ENCODE measurements around the gene NARS2.
A peak's percentile ranks its signal among the peaks of the same experiment; 100 is the strongest.

Gene NARS2

DNA sequence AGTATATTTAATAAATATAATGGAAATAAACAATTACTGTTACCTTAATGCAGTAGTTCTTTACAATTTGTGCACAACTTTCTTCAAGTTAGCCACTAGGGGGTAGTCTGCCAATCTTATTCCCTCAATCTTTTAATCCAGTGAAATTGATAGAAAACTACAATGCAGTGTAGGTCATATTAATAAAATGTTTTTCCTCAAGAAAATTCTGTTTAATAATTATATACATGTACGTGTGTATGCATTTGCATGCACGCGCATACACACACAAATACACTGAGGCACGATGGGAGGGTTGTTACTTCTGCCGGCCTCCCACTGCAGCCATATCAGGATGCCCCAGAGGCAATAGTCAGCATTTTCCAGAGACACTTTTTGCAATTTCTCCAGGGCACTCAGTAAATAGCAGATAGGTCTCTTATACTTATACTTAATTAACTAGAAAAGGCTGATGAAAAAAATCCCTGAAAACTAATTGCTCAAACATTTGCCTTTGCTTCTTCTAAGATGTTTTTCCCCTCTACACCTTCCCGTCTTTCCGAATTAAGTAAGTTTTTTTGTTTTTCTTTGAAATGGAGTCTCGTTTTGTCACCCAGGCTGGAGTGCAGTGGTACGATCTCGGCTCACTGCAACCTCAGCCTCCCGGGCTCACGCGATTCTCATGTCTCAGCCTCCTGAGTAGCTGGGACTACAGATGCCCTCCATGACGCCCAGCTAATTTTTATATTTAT, 160.2 kb downstream of the NARS2 start:
- peaks cover 9% of the 10 kb centered on the region for H3K4me1 ChIP-seq
- H3K36me3 ChIP-seq = peaks cover 2% of the 10 kb centered on the region; the same call in 1 of the 2 replicates
- H3K27me3 ChIP-seq = no peaks in the 10 kb centered on the region
- TF ChIP-seq, protein P1, sequence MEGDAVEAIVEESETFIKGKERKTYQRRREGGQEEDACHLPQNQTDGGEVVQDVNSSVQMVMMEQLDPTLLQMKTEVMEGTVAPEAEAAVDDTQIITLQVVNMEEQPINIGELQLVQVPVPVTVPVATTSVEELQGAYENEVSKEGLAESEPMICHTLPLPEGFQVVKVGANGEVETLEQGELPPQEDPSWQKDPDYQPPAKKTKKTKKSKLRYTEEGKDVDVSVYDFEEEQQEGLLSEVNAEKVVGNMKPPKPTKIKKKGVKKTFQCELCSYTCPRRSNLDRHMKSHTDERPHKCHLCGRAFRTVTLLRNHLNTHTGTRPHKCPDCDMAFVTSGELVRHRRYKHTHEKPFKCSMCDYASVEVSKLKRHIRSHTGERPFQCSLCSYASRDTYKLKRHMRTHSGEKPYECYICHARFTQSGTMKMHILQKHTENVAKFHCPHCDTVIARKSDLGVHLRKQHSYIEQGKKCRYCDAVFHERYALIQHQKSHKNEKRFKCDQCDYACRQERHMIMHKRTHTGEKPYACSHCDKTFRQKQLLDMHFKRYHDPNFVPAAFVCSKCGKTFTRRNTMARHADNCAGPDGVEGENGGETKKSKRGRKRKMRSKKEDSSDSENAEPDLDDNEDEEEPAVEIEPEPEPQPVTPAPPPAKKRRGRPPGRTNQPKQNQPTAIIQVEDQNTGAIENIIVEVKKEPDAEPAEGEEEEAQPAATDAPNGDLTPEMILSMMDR (IDR thresholded peaks at IDR 0.05; ENCODE audit: low read depth, low read length) = peak; percentile 71
- no peak overlapping the region for H3K4me3 ChIP-seq (ENCODE audit: low read depth, low read length)
- H3K9me3 ChIP-seq = no peaks in the 10 kb centered on the region
- DNase-seq = peak; percentile 16

DNA sequence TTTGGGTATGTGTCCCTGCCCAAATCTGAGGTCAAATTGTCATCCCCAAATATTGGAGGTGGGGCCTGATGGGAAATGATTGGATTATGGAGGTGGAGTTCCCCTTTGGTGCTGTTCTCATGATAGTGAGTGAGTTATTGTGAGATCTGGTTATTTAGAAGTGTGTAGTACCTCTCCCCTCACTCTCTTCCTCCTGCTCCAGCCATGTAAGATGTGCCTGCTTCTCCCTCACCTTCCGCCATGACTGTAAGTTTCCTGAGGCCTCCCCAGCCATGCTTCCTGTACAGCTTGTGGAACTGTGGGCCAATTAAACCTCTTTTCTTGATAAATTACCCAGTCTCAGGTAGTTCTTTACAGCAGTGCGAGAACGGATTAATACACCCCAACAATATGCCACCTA, 166.0 kb downstream of the NARS2 start:
- Histone ChIP-seq H3K36me3 (peaks cover 5% of the 10 kb centered on the region; the same call in 1 of the 2 replicates), H3K9me3 (no peaks in the 10 kb centered on the region), H3K4me1 (no peaks in the 10 kb centered on the region), H3K27me3 (no peaks in the 10 kb centered on the region), H3K4me3 (ENCODE audit: low read depth, low read length) (no peak overlapping the region)
- DNase-seq = no peak
- TF ChIP-seq, protein P1 (IDR thresholded peaks at IDR 0.05; ENCODE audit: low read depth, low read length) = no peak

DNA sequence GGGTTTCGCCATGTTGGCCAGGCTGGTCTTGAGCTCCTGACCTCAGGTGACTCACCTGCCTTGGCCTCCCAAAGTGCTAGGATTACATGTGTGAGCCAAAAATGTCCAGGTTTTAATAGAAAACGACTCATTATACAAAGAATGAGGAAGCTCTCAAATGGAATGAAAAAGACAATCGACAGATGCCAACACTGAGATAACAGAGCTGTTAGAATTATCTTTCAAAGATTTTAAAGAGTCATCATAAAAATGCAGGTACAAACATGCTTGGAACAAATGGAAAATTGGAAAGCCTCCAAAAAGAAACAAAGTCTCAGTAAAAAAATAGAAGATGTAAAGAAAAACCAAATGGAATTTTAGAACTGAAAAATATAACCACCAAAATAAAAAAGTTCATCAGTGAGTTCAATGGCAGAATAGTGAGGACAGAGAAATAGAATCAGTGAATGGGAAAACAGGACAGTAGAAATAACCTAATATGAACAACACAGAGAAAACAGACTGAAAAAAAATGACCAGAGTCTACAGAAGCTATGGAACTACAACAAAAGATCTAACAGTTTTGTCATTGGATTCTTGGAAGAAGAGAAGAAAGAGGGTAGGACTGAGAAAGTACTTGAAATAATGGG, 168.0 kb downstream of the NARS2 start:
- Histone ChIP-seq H3K36me3 (peaks cover 5% of the 10 kb centered on the region; the same call in 1 of the 2 replicates), H3K4me1 (peaks cover under 1% of the 10 kb centered on the region; the same call in 1 of the 2 replicates), H3K9me3 (no peaks in the 10 kb centered on the region), H3K4me3 (ENCODE audit: low read depth, low read length) (no peak overlapping the region), H3K27me3 (no peaks in the 10 kb centered on the region)
- TF ChIP-seq, protein P1 (IDR thresholded peaks at IDR 0.05; ENCODE audit: low read depth, low read length) = no peak
- no peak for DNase-seq

DNA sequence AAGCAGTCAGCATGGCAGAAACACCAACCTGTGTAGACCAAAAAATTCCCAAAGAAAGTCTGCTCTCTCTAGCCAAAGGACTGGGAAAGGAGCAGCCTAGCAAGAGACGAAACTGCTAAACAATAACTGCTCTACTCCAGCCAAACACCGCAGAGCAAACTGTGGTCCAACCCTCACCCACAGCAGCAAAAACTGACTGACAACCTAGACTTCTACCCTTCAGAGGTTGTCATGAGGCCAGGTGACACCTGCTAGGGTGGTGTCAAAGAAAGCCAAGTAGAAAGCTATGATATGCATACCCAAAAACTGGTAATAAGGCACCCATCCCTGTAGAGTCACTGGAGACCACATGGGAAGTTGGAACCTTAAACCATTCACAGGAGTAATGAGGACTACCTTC, 168.9 kb downstream of the NARS2 start:
- Histone ChIP-seq H3K27me3 (no peaks in the 10 kb centered on the region), H3K4me3 (ENCODE audit: low read depth, low read length) (no peak overlapping the region), H3K4me1 (peaks cover 7% of the 10 kb centered on the region; the same call in 1 of the 2 replicates), H3K36me3 (peaks cover 5% of the 10 kb centered on the region; the same call in 1 of the 2 replicates), H3K9me3 (no peaks in the 10 kb centered on the region)
- TF ChIP-seq, protein P1 (IDR thresholded peaks at IDR 0.05; ENCODE audit: low read depth, low read length) = no peak
- no peak for DNase-seq

DNA sequence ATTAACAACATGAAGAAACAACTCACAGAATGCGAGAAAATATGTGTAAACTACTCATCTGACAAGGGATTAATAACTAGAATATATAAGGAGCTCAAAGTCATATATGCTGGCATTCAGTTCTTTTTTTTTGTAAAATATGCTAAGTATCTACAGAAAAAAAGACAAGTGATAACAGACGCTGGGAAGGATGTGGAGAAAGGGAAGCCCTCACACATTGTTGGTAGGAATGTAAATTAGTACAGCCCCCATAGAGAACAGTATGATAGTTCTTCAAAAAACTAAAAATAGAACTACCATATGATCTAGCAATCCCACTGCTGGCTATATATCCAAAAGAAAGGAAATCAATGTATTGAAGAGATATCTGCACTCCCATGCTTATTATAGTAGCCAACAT, 170.9 kb downstream of the NARS2 start:
- TF ChIP-seq, protein P1 (IDR thresholded peaks at IDR 0.05; ENCODE audit: low read depth, low read length) = no peak
- DNase-seq = no peak
- no peaks in the 10 kb centered on the region for H3K27me3 ChIP-seq
- H3K4me1 ChIP-seq = peaks cover 7% of the 10 kb centered on the region; the same call in 1 of the 2 replicates
- no peaks in the 10 kb centered on the region for H3K36me3 ChIP-seq
- no peak overlapping the region for H3K4me3 ChIP-seq (ENCODE audit: low read depth, low read length)
- H3K9me3 ChIP-seq = no peaks in the 10 kb centered on the region

DNA sequence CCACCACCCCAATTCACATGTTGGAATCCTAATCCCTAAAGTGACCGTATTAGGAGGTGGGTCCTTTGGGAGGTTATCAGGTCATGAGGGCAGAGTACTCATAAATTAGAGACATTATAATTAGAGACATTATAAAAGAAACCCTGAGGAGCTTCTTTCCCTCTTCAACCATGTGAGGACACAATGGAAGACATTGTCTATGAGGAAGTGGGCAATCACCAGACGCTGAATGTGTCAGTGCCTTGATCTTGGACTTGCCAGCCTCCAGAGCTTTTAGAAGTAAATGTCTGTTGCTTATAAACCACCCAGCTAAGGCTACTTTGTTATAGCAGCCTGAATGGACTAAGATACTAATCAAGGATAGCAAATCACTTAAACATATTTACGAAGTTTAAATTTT, 171.8 kb downstream of the NARS2 start:
- no peaks in the 10 kb centered on the region for H3K27me3 ChIP-seq

More for the DNA sequence above, 171.8 kb downstream of the NARS2 start:
- TF ChIP-seq, protein P1 (IDR thresholded peaks at IDR 0.05; ENCODE audit: low read depth, low read length) = no peak
- Histone ChIP-seq H3K36me3 (no peaks in the 10 kb centered on the region; the same call in 1 of the 2 replicates), H3K4me1 (peaks cover 7% of the 10 kb centered on the region; the same call in 1 of the 2 replicates), H3K9me3 (no peaks in the 10 kb centered on the region), H3K4me3 (ENCODE audit: low read depth, low read length) (no peak overlapping the region)
- no peak for DNase-seq

All from BE2C (cell line).